ENCODE data around the gene COX5A. TPM values are rescaled to one million over a fixed set of nuclear protein-coding genes. Genes with fewer than 3 reads are reported as not detected.
"Not testable (repeated sequence)": the region's sequence is repeated elsewhere in the genome, so short reads cannot be mapped to it uniquely, and the experiment has no call there.

COX5A gene
- total RNA-seq, 1 donor, result 63.0 TPM

GRCh38 chr15:74937272-74937589 is 642 bp downstream of the COX5A start:
- DNase-seq (ENCODE audit: low read depth), result no peak
- H3K4me3 ChIP-seq (ENCODE audit: low read depth, low read length), result peak overlapping the region; percentile 87
- no peak for TF ChIP-seq CTCF (IDR thresholded peaks at IDR 0.05; ENCODE audit: insufficient read depth, low read length)

- not testable (repeated sequence) for H3K4me3 ChIP-seq (ENCODE audit: low read depth, low read length); DNase-seq (ENCODE audit: low read depth)
Observed at GRCh38 chr15:74935193-74935592, 2.7 kb downstream of the COX5A start.

- no peak for TF ChIP-seq CTCF (IDR thresholded peaks at IDR 0.05; ENCODE audit: insufficient read depth, low read length)
- DNase-seq (ENCODE audit: low read depth), result no peak
- no peak overlapping the region for H3K4me3 ChIP-seq (ENCODE audit: low read depth, low read length)
Observed at GRCh38 chr15:74933573-74933972, 4.3 kb downstream of the COX5A start.

GRCh38 chr15:74928771-74929198 is 9.1 kb downstream of the COX5A start:
- DNase-seq (ENCODE audit: low read depth), result no peak
- no peak overlapping the region for H3K4me3 ChIP-seq (ENCODE audit: low read depth, low read length)
- no peak for TF ChIP-seq CTCF (IDR thresholded peaks at IDR 0.05; ENCODE audit: insufficient read depth, low read length)

- no peak for DNase-seq (ENCODE audit: low read depth)
- H3K4me3 ChIP-seq (ENCODE audit: low read depth, low read length), result no peak overlapping the region
- TF ChIP-seq CTCF (IDR thresholded peaks at IDR 0.05; ENCODE audit: insufficient read depth, low read length), result no peak
Observed at GRCh38 chr15:74924525-74924924, 13.3 kb downstream of the COX5A start.

- no peak for DNase-seq (ENCODE audit: low read depth)
- no peak overlapping the region for H3K4me3 ChIP-seq (ENCODE audit: low read depth, low read length)
- TF ChIP-seq CTCF (IDR thresholded peaks at IDR 0.05; ENCODE audit: insufficient read depth, low read length), result no peak
Observed at GRCh38 chr15:74920456-74920855, 17.4 kb downstream of the COX5A start.

GRCh38 chr15:74917676-74918075 is 20.2 kb downstream of the COX5A start:
- H3K4me3 ChIP-seq (ENCODE audit: low read depth, low read length), result no peak overlapping the region
- no peak for DNase-seq (ENCODE audit: low read depth)
- TF ChIP-seq CTCF (IDR thresholded peaks at IDR 0.05; ENCODE audit: insufficient read depth, low read length), result no peak

- not testable (repeated sequence) for DNase-seq (ENCODE audit: low read depth); H3K4me3 ChIP-seq (ENCODE audit: low read depth, low read length)
Observed at GRCh38 chr15:74913799-74914198, 24.1 kb downstream of the COX5A start.
